H7 (cell line): ENCODE results near the gene MAP3K8. TPM values are rescaled to one million over a fixed set of nuclear protein-coding genes. Genes with fewer than 3 reads are reported as not detected.

Experiments
- DNase-seq: peaks from one replicate; pipeline ENCODE4 v3.0.0; 2012
- H3K27me3 ChIP-seq: 2 replicates; pipeline ENCODE4 v1.6.0; 2011; ENCODE audit warnings: mild to moderate bottlenecking, low read length; ENCODE audit not compliant: control insufficient read depth, insufficient read depth
- H3K36me3 ChIP-seq: replicated peaks from 2 replicates; pipeline ENCODE4 v1.5.1; 2011; ENCODE audit warnings: low read length; ENCODE audit not compliant: control insufficient read depth, insufficient read depth
- H3K4me3 ChIP-seq: 2 replicates; pipeline ENCODE4 v1.5.1; 2011; ENCODE audit warnings: low read depth, mild to moderate bottlenecking, control low read depth, low read length, moderate library complexity; ENCODE audit not compliant: insufficient read depth
- total RNA-seq: library from RNA; depleted of rRNA; stranded (reverse); fragments of >200 nt; shearing (Covaris generic); gene quantifications from 2 replicates; pipeline ENCODE4 v1.2.3, GENCODE V29; 2014; rRNA removed

Gene MAP3K8
- 10.5 and 12.9 TPM in 2 replicates for total RNA-seq

DNA sequence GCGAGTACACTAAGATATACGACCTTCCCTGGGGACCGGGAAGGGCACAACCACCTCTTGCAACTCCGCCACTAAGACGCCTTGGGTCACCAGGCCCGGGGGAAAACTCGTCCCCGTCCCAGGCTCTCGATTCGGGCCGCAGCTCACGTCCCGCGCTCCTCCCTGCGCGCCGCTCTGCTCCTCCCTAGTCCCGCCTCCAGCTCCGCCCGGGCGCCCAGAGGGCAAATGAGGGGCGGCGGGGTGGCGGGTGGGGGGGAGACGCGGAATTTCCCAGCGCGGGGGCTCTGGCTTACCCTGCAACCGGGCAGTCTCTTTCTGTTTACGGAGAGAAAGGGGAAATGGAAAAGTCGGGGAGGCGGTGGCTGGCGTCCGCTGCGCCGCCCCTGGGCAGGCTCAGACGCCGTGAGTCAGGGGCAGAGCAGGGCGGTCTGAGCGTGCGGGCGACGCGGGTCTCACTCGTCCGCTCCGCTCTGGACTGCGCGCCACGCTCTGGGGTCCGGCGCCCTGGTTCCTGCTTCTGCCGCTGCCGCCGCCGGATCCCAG lies at the start of gene MAP3K8:
Gene MAP3K8, plus strand, starts transcription at position 455 of the 543 bp plus-strand sequence. CDS start 4,755 bp downstream, outside the sequence.
- Histone ChIP-seq H3K27me3 (peaks cover 8% of the 10 kb centered on the region; the same call in 1 of the 2 replicates), H3K4me3 (peak within 1 kb of the TSS; percentile 86), H3K36me3 (no peaks in the 10 kb centered on the region)
- peak; percentile 92 for DNase-seq

DNA sequence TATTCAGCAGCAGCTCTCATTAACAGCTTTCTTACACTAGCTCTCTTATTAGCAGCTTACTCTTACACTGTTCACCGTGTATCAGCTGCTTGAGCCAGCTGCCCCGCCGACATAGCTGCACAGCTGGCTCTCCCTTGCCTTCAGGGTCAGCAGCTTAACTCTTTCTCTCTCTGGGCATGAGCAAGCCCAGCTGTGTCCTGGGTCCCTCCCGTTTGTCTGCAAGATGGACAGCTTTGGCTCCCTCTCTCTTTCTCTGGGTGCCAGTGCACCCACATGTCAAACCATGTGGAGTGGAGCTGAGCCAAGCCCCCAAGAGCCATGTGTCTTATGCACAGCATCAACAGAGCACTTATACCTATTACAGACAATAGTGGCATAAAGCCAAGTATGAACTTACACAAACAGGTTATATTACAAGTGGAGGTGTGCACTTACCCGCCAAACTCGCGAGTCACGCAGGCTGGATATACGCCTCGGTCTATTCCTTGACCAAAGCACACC lies 49.2 kb upstream of the MAP3K8 start:
- H3K4me3 ChIP-seq = no peak overlapping the region
- no peaks in the 10 kb centered on the region for H3K36me3 ChIP-seq
- peak; percentile 71 for DNase-seq
- H3K27me3 ChIP-seq = no peaks in the 10 kb centered on the region

DNA sequence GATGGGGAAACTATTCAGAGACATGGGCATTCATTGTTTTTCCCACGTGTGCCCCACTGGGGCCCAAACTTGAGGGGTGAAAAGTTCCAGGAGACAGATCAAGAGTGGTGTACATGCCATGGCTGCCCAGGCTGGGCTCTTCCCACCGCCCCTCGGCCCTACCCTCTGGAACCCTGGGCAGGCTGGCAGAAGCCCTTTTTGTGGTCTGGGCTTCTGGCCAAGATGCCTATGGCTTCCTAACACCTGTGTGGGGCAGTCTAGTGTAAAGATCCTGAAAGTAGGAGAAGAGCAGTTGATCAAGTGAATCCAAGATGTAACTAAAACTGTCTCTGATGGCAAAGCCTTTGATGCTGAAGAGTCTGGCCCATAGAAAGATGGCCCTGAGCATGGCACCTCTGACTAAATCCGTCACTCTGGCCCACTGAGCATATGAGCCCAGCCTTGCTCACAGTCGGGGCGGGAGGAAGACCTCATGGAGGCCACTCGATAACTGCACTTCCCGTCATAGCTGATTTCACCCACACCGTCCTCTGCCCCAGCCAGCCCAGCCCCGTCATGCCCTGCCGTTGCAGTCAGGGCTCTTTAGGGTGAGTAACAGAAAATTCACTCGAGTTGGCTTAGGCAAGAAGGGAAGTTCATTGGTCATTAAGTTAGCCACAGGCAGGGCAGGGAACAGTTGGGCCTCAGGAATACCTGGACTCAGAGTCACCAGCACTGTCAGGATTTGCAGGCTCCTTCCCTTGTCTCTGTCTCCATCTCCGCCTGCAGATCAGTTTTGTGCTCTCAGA lies 47.0 kb upstream of the MAP3K8 start:
- H3K36me3 ChIP-seq = no peaks in the 10 kb centered on the region
- no peak overlapping the region for H3K4me3 ChIP-seq
- no peak for DNase-seq

DNA sequence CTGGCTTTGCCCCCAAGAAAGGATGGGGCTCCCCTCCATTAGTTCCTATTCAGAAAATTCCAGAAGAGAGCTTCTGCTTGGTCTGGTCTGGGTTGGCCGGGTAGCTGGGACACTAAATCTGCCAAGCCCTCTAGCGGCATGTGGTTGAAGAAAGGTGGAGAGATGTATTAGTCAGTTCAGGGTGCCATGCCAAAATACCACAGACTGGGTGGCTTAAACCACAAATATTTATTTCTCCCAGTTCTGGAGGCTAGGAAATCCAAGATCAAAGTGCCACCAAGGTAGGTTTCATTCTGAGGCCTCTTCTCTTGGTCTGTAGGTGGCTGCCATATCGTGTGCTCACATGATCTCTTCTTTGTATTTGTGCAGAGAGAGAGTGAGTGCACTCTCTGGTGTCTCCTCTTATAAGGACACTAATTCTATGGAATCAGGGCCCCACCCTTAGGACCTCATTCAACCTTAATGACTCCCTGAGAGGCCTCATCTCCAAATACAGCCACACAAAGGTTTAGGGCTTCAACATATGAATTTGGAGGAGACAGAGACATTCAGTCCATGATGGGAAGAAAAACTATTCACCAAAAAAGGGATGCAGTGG lies 46.2 kb upstream of the MAP3K8 start:
- no peak for DNase-seq
- H3K27me3 ChIP-seq = no peaks in the 10 kb centered on the region
- no peaks in the 10 kb centered on the region for H3K36me3 ChIP-seq
- no peak overlapping the region for H3K4me3 ChIP-seq

More for the DNA sequence above, 47.0 kb upstream of the MAP3K8 start:
- no peaks in the 10 kb centered on the region for H3K27me3 ChIP-seq

DNA sequence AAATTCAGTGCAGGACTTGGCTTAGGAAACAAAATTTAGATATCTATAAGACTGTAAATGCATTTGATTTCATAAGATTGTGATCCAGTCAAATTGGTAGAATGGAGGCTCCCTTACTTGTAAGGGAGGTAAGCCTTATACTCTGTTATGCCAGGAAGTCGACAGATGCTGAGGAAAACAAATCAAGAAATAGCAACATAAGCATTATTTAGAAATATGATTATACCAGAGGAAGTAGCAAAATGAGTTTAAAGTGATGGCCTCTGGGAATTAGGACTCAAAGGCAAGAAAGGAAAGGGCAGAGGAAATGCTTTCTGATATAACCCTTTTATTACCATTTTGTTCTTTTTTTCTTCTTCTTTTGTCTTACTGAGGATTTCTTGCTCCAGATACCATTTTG lies 44.4 kb upstream of the MAP3K8 start:
- Histone ChIP-seq H3K4me3 (no peak overlapping the region), H3K27me3 (no peaks in the 10 kb centered on the region), H3K36me3 (no peaks in the 10 kb centered on the region)
- no peak for DNase-seq

DNA sequence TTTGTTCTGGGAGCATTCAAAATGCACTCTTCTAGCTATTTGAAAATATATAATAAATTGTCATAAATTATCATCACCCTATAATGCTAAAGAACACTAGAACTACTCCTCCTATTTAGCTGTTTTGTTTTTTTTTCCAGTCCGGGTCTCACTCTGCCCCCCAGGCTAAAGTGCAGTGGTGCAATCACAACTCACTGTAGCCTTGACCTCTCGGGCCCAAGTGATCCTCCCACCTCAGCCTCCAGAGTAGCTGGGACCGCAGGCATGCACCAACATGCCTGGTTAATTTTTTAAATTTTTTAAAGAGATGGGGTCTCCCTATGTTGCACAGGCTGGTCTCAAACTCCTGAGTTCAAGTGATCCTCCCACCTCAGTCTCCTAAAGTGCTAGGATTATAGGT lies 43.8 kb upstream of the MAP3K8 start:
- Histone ChIP-seq H3K36me3 (no peaks in the 10 kb centered on the region), H3K27me3 (no peaks in the 10 kb centered on the region), H3K4me3 (no peak overlapping the region)
- DNase-seq = no peak

DNA sequence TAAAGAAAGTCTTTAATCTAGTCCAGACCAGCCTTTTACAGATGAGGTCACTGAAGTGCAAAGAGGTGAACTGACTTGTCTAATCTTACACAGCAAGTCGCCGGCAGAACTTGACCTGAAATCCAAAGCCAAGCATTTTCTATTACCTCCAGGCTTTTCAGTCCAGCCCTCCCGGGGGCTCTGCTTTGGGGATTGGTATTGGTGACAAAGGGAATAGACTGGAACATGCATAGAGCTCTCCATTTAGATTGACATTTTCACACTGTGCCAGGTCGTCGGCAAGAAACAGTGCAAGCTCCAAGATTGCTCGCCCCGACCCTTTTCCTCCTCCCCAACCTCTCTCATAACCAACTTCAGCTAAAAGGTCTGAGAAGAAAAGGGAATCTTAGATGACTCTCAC lies 42.7 kb upstream of the MAP3K8 start:
- no peaks in the 10 kb centered on the region for H3K27me3 ChIP-seq
- no peak overlapping the region for H3K4me3 ChIP-seq
- DNase-seq = no peak
- no peaks in the 10 kb centered on the region for H3K36me3 ChIP-seq

DNA sequence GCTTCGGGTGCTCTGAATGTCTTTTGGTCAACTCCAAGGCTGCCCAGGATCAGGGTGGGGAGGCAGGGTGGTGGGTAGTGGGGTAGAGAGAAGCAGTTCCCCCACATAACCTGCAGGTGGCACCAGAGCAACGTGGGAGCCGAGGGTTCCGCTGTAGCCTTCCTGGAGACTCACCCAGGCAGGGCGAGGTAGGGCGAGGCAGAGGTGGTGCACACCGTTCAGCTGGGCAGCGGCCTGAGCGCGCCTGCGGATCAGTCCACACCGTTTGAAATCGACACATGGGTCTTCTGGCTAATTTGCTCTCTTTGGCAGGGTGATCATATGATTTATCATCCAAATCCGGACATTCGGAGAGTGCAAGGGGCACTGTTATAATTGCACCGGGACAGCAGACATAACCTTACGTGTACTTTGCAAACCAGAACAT lies 41.4 kb upstream of the MAP3K8 start:
- peak; percentile 93 for DNase-seq
- no peaks in the 10 kb centered on the region for H3K27me3 ChIP-seq
- H3K4me3 ChIP-seq = no peak overlapping the region
- no peaks in the 10 kb centered on the region for H3K36me3 ChIP-seq

DNA sequence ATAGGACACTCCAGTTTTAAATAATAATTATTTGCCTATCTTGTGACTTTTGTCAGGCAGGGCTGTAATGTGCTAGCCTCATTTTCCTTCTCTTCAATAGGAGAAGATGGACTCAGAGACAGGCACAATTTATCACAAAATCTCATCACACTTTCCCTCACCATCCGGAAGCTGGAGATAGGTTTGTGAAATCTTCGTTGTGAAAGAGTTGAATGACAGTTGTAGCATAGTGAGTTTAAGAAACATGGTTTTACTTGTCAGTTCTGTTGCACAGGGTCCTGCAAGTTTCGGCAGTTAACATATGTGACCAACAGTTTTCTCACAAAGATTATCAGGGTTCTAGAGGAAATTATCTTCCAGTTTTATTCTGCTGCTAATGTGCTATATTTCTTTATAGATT lies 37.7 kb upstream of the MAP3K8 start:
- Histone ChIP-seq H3K36me3 (no peaks in the 10 kb centered on the region), H3K27me3 (no peaks in the 10 kb centered on the region), H3K4me3 (no peak overlapping the region)
- DNase-seq = no peak

DNA sequence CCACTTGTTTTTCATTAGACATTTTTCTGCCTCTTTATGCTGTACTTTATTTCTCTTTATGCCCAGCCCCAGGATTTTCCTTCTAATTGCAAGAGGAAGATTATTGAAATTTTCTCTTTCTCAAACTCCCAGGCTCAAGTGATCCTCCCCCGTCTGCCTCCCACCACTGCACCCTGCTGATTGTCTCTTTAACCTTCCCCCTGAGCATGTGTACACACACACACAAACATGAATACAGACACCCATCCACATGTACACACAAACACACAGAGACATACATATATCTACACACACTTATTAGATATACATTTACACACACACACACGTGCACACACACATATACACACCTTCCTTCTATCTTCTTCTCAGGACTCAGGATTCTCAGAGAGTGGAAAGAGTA lies 37.3 kb upstream of the MAP3K8 start:
- Histone ChIP-seq H3K36me3 (no peaks in the 10 kb centered on the region), H3K4me3 (no peak overlapping the region), H3K27me3 (no peaks in the 10 kb centered on the region)
- no peak for DNase-seq

DNA sequence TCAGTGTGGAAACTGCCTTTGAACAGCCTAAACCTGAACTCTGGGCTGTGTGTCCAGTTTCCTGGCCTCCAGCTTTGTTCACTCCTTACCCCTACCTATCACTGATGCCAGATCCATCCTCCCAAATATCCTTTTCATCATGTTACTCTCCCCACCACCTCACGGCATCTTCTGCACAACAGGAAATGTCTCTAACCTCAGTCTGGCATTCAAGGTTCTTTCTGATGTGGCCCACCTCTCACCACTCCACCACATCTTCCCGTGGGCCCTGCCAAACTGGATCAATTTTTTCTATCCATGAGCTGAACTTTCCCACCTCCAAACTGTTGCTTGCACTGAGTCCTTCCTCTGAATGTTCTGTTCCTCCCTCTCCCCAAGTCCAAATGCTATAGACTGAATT lies 35.8 kb upstream of the MAP3K8 start:
- no peak for DNase-seq
- Histone ChIP-seq H3K36me3 (no peaks in the 10 kb centered on the region), H3K4me3 (no peak overlapping the region), H3K27me3 (no peaks in the 10 kb centered on the region)

DNA sequence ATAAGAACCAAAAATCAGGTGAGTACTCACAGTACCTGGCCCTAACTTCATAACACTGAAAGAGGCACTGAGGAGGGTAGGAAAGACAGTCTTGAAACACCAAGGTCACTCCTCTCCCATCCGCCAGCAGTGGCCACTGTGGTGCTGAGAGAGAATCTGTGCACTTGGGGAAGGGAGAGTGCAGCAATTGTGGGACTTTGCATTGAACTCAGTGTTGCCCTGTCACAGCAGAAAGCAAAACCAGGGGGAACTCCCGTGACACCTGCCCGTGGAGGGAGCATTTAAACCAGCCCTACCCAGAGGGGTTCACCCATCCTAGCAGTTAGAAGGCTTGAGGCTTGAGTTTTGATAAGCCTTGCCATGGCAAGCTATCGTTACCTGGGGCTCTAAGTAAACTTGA lies 35.2 kb upstream of the MAP3K8 start:
- no peak for DNase-seq
- H3K36me3 ChIP-seq = no peaks in the 10 kb centered on the region
- H3K4me3 ChIP-seq = no peak overlapping the region
- H3K27me3 ChIP-seq = no peaks in the 10 kb centered on the region

DNA sequence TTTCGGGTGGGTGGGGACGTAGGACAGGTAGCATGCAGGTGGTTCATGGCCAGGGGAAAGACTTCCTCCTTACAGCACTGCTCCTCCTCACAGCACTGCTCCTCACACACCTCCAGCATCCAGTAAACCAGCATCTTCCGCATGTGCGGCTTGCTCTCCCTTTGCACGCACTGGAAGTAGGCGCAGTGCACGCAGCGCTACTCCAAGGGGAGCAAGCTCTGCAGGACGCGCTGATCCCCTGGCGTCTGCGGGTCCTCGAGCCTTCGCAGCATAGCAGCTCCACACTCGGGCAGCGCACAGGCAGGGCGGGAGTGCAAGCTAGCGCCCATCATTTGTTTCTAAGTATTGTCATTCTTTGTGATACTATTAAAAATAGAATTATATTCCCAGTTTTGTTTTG lies 30.5 kb upstream of the MAP3K8 start:
- Histone ChIP-seq H3K27me3 (no peaks in the 10 kb centered on the region), H3K4me3 (no peak overlapping the region), H3K36me3 (no peaks in the 10 kb centered on the region)
- DNase-seq = no peak

DNA sequence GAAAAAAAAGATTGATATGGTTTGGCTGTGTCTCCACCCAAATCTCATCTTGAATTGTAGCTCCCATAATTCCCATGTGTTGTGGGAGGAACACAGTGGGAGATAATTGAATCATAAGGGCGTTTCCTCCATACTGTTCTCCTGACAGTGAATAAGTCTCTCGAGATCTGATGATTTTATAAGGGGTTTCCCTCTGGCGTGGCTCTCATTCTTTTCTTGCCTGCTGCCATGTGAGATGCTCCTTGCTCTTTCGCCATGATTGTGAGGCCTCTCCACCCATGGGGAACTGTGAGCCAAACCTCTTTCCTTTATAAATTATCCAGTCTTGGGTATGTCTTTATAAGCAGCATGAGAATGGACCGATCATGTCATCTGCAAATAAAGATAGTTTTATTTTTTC lies 29.4 kb upstream of the MAP3K8 start:
- DNase-seq = no peak
- Histone ChIP-seq H3K36me3 (no peaks in the 10 kb centered on the region), H3K4me3 (no peak overlapping the region), H3K27me3 (no peaks in the 10 kb centered on the region)

DNA sequence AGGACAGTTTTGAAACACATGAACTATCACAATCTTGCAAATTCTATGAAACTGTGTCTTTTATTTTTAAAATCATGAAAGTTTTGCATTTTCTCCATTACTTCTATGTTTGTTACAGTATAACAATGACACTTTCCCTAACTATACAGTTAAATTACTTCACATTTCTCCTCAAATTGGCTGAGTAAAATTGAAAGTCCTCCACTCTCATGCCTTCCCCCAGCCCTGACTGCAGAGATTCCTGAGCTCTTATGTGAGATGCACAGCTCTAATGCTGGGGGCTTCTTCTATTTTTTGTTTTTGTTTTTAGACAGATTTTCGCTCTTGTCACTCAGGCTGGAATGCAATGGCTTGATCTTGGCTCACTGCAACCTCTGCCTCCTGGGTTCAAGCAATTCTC lies 22.7 kb upstream of the MAP3K8 start:
- no peak for DNase-seq
- Histone ChIP-seq H3K36me3 (no peaks in the 10 kb centered on the region), H3K4me3 (no peak overlapping the region), H3K27me3 (no peaks in the 10 kb centered on the region)
